ENCODE results near the gene C1orf53.
"Not testable (repeated sequence)": the region's sequence is repeated elsewhere in the genome, so short reads cannot be mapped to it uniquely, and the experiment has no call there.

Gene C1orf53

DNA sequence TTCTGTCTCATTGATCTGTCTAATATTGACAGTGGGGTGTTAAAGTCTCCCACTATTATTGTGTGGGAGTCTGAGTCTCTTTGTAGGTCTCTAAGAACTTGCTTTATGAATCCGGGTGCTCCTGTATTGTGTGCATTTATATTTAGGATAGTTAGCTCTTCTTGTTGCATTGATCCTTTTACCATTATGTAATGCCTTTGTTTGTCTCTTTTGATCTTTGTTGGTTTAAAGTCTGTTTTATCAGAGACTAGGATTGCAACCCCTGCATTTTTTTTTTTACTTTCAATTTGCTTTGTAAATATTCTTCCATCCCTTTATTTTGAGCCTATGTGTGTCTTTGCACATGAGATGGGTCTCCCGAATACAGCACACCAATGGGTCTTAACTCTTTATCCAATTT is 20.2 kb upstream of the C1orf53 start:
- not testable (repeated sequence) for H3K27ac ChIP-seq (ENCODE audit: low read depth, low read length); H3K4me1 ChIP-seq (ENCODE audit: control insufficient read depth, insufficient read depth, low read length); H3K4me3 ChIP-seq (ENCODE audit: low read depth, low read length); H3K36me3 ChIP-seq (ENCODE audit: control insufficient read depth, insufficient read depth, low read length); H3K27me3 ChIP-seq (ENCODE audit: control insufficient read depth, insufficient read depth, low read length); H3K9me3 ChIP-seq (ENCODE audit: control insufficient read depth, insufficient read depth, low read depth, low read length); H3K9ac ChIP-seq (ENCODE audit: low read length)

DNA sequence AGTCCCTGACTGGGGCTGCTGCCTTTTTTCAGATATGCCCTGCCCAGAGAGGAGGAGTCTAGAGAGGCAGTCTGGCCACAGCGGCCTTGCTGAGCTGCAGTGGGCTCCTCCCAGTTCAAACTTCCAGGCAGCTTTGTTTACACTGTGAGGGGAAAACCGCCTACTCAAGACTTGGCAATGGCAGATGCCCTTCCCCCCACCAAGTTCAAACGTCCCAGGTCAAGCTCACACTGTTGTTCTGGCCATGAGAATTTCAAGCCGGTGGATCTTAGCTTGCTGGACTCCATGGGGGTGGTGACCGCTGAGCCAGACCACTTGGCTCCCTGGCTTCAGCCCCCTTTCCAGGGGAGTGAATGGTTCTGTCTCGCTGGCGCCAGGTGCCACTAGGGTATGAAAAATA is 18.3 kb upstream of the C1orf53 start:
- no peaks in the 10 kb centered on the region for H3K9me3 ChIP-seq (ENCODE audit: control insufficient read depth, insufficient read depth, low read depth, low read length)
- H3K27me3 ChIP-seq (ENCODE audit: control insufficient read depth, insufficient read depth, low read length) = no peaks in the 10 kb centered on the region
- no peaks in the 10 kb centered on the region for H3K36me3 ChIP-seq (ENCODE audit: control insufficient read depth, insufficient read depth, low read length)
- H3K4me3 ChIP-seq (ENCODE audit: low read depth, low read length) = no peak overlapping the region
- no peak overlapping the region for H3K9ac ChIP-seq (ENCODE audit: low read length)
- no peak overlapping the region for H3K27ac ChIP-seq (ENCODE audit: low read depth, low read length)
- H3K4me1 ChIP-seq (ENCODE audit: control insufficient read depth, insufficient read depth, low read length) = peaks cover 4% of the 10 kb centered on the region; the same call in 1 of the 2 replicates

DNA sequence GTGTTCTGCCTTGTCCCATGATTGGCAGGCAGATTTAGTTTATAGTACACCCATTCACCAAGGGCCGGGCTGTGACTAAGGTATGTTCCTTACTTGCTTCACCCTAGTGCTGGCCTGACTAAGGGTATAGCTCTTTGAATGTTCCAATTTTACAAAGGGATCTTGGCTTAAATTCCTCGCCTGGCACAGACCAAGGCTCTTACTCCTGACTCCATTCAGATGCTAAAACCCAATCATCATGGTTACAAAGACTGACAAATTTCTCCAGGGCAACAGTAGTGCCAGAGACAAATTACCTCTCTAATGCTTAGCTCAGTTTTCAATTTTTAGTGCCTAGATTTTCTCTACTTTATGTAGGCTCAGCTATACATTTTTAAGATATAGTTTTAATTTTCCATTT is 11.5 kb upstream of the C1orf53 start:
- Histone ChIP-seq H3K27ac (ENCODE audit: low read depth, low read length) (no peak overlapping the region), H3K27me3 (ENCODE audit: control insufficient read depth, insufficient read depth, low read length) (0 out of 2 replicates have a peak, but pooled peaks cover 5% of the 10 kb centered on the region), H3K9ac (ENCODE audit: low read length) (no peak overlapping the region), H3K9me3 (ENCODE audit: control insufficient read depth, insufficient read depth, low read depth, low read length) (no peaks in the 10 kb centered on the region), H3K4me1 (ENCODE audit: control insufficient read depth, insufficient read depth, low read length) (peaks cover 5% of the 10 kb centered on the region; the same call in 1 of the 2 replicates), H3K4me3 (ENCODE audit: low read depth, low read length) (no peak overlapping the region), H3K36me3 (ENCODE audit: control insufficient read depth, insufficient read depth, low read length) (no peaks in the 10 kb centered on the region)

DNA sequence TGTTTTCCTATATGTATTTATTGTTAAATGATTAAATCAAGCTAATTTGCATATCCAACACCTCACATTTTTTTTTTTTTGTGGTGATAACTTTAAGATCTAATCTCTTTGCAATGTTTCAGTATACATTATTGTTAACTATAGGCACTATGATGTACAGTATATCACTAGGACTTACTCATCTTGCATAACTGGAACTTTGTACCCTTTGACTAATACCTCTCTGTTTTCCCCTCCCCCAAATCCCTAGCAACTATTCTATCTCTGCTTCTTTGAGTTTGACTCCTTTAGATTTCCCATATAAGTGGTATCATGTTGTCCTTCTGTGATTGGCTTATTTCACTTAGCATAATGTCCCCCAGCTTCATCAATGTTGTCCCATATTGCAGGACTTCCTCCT is 9.7 kb upstream of the C1orf53 start:
- H3K4me3 ChIP-seq (ENCODE audit: low read depth, low read length) = no peak overlapping the region
- H3K27me3 ChIP-seq (ENCODE audit: control insufficient read depth, insufficient read depth, low read length) = peaks cover 16% of the 10 kb centered on the region; the same call in 1 of the 2 replicates
- no peak overlapping the region for H3K9ac ChIP-seq (ENCODE audit: low read length)
- no peak overlapping the region for H3K27ac ChIP-seq (ENCODE audit: low read depth, low read length)
- H3K9me3 ChIP-seq (ENCODE audit: control insufficient read depth, insufficient read depth, low read depth, low read length) = no peaks in the 10 kb centered on the region
- peaks cover 5% of the 10 kb centered on the region; the same call in 1 of the 2 replicates for H3K4me1 ChIP-seq (ENCODE audit: control insufficient read depth, insufficient read depth, low read length)
- no peaks in the 10 kb centered on the region for H3K36me3 ChIP-seq (ENCODE audit: control insufficient read depth, insufficient read depth, low read length)

DNA sequence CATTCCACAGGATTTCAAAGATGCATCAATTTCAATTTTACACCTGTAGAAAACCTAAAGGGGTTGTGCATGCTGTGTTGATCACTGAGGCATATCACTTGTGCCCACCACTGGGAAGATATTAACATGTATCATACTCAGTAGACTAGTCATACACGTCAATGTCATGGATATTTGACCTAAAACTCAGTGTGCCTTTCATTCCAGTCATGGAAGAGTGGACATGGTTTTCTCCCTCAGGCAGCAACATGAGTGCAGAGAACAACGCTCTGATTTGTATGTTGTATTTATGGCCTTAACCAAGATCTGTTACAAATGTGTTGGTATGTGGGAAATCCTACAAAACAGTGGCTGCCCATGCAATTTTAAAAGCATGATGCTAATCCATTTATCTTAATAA is 6.1 kb upstream of the C1orf53 start:
- H3K27ac ChIP-seq (ENCODE audit: low read depth, low read length) = no peak overlapping the region
- H3K9me3 ChIP-seq (ENCODE audit: control insufficient read depth, insufficient read depth, low read depth, low read length) = no peaks in the 10 kb centered on the region
- H3K4me3 ChIP-seq (ENCODE audit: low read depth, low read length) = no peak overlapping the region
- H3K36me3 ChIP-seq (ENCODE audit: control insufficient read depth, insufficient read depth, low read length) = no peaks in the 10 kb centered on the region
- peaks cover 28% of the 10 kb centered on the region for H3K27me3 ChIP-seq (ENCODE audit: control insufficient read depth, insufficient read depth, low read length)
- H3K9ac ChIP-seq (ENCODE audit: low read length) = no peak overlapping the region
- H3K4me1 ChIP-seq (ENCODE audit: control insufficient read depth, insufficient read depth, low read length) = peaks cover 3% of the 10 kb centered on the region; the same call in 1 of the 2 replicates

DNA sequence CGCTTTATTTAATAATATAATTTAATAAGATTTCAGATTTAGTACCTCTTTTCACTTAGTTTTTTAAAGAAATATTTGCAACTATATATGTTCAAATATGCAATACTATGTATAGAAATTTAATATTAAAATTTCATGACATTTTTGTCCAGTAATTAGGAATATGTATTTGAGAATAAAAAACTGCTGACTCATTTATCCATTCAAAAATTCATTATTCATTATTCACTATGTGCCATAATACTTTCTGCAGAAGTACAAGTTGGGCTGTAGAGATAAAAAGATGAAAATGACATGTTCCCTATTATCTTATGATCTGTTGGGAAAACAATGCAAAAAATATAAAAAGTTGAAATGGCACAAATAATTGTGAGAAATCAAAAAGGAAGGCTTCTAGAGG is 3.4 kb upstream of the C1orf53 start:
- no peak overlapping the region for H3K27ac ChIP-seq (ENCODE audit: low read depth, low read length)

DNA sequence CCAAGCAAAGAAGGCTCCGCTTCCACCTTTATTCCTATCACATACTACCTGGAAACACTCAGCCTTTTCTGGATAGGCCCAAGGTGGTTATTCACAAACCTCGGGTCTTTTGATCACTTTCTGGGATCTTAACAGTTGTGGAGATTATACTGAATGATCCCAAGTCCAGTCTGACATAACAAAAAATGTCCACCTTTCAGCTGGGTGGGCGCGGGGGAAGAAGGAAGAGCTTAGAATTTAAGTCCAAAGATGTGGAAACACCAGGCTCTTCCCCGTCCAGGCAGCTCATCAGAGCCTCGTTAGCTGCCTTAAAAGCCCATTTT is 338 bp upstream of the C1orf53 start:
- Histone ChIP-seq H3K4me3 (ENCODE audit: low read depth, low read length) (peak overlapping the region; percentile 78), H3K36me3 (ENCODE audit: control insufficient read depth, insufficient read depth, low read length) (no peaks in the 10 kb centered on the region), H3K9ac (ENCODE audit: low read length) (peak overlapping the region; percentile 92), H3K27me3 (ENCODE audit: control insufficient read depth, insufficient read depth, low read length) (peaks cover 61% of the 10 kb centered on the region), H3K4me1 (ENCODE audit: control insufficient read depth, insufficient read depth, low read length) (peaks cover 12% of the 10 kb centered on the region; the same call in 1 of the 2 replicates), H3K9me3 (ENCODE audit: control insufficient read depth, insufficient read depth, low read depth, low read length) (no peaks in the 10 kb centered on the region), H3K27ac (ENCODE audit: low read depth, low read length) (peak overlapping the region; percentile 75; the same call in 1 of the 2 replicates)

More for the DNA sequence above, 3.4 kb upstream of the C1orf53 start:
- H3K4me1 ChIP-seq (ENCODE audit: control insufficient read depth, insufficient read depth, low read length) = peaks cover 12% of the 10 kb centered on the region; the same call in 1 of the 2 replicates
- H3K4me3 ChIP-seq (ENCODE audit: low read depth, low read length) = no peak overlapping the region
- no peaks in the 10 kb centered on the region for H3K36me3 ChIP-seq (ENCODE audit: control insufficient read depth, insufficient read depth, low read length)
- H3K9ac ChIP-seq (ENCODE audit: low read length) = no peak overlapping the region
- H3K9me3 ChIP-seq (ENCODE audit: control insufficient read depth, insufficient read depth, low read depth, low read length) = no peaks in the 10 kb centered on the region
- H3K27me3 ChIP-seq (ENCODE audit: control insufficient read depth, insufficient read depth, low read length) = peaks cover 40% of the 10 kb centered on the region

DNA sequence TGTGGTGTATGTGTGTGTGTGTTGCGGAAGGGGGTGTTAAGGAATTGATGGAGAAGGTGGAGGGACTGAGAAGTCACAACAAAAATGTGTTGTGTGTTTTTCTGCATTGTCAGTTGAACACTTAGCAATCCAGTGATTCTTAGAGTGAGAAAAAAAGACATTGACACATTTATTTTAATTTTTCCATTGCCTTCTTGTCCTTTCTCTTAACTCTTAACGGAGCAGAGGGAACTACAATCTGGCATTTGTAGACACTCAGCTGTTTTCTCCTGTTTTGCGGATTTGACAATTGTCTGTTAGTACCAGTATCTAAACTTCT is 725 bp downstream of the C1orf53 start:
- Histone ChIP-seq H3K4me1 (ENCODE audit: control insufficient read depth, insufficient read depth, low read length) (peaks cover 12% of the 10 kb centered on the region; the same call in 1 of the 2 replicates), H3K9me3 (ENCODE audit: control insufficient read depth, insufficient read depth, low read depth, low read length) (no peaks in the 10 kb centered on the region), H3K4me3 (ENCODE audit: low read depth, low read length) (peak overlapping the region; percentile 78), H3K27me3 (ENCODE audit: control insufficient read depth, insufficient read depth, low read length) (peaks cover 64% of the 10 kb centered on the region), H3K27ac (ENCODE audit: low read depth, low read length) (no peak overlapping the region), H3K36me3 (ENCODE audit: control insufficient read depth, insufficient read depth, low read length) (no peaks in the 10 kb centered on the region), H3K9ac (ENCODE audit: low read length) (peak overlapping the region; percentile 18)

DNA sequence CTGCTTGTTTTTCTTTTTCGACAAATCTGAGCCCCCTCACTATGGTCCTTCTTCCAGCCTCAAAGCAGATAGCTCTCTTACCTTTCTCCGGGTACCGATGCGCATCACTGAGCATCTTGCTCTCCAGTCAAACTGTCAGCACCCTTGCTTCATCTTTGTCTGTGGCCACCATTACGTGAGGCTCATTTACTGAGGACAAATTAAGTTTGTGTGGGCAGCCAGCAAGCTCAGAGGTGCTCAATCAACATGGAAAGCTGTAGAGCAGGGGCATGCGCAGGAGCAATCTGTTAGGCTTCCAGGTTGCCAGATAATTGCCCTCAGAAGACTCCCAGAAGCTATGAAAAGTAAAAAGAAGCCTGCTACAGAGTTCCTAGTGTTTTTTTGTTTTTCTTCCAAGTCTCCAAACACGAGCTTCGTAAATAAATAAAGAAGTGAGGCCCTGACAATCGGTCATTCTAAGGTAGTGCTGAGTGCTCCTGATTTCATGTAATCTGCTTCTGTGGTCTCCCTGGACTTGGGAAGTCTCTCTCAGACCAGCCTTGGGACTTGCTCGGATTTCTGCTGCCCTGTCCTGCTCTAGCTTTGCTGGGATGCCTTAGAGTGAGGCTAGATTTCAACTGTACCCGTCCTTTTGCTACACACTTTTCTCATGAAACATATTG is 1.8 kb downstream of the C1orf53 start:
- Histone ChIP-seq H3K9me3 (ENCODE audit: control insufficient read depth, insufficient read depth, low read depth, low read length) (no peaks in the 10 kb centered on the region), H3K27me3 (ENCODE audit: control insufficient read depth, insufficient read depth, low read length) (peaks cover 75% of the 10 kb centered on the region), H3K9ac (ENCODE audit: low read length) (no peak overlapping the region), H3K36me3 (ENCODE audit: control insufficient read depth, insufficient read depth, low read length) (no peaks in the 10 kb centered on the region), H3K4me3 (ENCODE audit: low read depth, low read length) (no peak overlapping the region), H3K4me1 (ENCODE audit: control insufficient read depth, insufficient read depth, low read length) (peaks cover 12% of the 10 kb centered on the region; the same call in 1 of the 2 replicates), H3K27ac (ENCODE audit: low read depth, low read length) (no peak overlapping the region)

DNA sequence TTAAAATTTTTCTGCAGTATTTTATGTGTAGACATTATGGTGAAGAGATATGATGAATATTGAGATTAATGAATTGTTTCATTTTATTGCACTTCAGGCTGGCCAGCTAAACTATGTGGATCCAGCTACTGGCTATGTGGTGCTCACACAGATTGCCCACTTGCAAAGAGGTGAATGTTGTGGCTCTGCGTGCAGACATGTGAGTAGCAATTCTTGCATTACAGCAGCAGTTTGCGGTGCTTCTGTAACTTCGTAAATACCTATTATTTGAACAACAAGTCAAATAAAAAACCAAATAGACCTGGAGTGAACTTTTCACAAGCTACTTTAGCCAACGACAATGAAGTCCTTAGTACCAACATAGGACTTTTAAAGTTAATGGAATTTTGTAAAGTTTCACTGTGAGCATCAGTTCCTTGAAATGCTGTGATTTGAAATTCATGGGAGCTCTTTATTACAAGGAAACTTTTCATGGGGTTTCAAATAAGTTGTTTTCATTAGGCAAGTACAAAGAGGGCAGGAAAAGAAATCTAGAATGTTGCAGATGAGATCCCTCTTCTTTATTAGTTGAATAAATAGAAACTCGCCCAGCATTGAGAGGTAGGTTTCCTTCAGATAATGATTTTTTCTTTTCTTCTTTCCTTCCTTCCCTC is 3.4 kb downstream of the C1orf53 start:
- H3K4me1 ChIP-seq (ENCODE audit: control insufficient read depth, insufficient read depth, low read length) = peaks cover 19% of the 10 kb centered on the region
- peaks cover 85% of the 10 kb centered on the region for H3K27me3 ChIP-seq (ENCODE audit: control insufficient read depth, insufficient read depth, low read length)
- H3K4me3 ChIP-seq (ENCODE audit: low read depth, low read length) = no peak overlapping the region

DNA sequence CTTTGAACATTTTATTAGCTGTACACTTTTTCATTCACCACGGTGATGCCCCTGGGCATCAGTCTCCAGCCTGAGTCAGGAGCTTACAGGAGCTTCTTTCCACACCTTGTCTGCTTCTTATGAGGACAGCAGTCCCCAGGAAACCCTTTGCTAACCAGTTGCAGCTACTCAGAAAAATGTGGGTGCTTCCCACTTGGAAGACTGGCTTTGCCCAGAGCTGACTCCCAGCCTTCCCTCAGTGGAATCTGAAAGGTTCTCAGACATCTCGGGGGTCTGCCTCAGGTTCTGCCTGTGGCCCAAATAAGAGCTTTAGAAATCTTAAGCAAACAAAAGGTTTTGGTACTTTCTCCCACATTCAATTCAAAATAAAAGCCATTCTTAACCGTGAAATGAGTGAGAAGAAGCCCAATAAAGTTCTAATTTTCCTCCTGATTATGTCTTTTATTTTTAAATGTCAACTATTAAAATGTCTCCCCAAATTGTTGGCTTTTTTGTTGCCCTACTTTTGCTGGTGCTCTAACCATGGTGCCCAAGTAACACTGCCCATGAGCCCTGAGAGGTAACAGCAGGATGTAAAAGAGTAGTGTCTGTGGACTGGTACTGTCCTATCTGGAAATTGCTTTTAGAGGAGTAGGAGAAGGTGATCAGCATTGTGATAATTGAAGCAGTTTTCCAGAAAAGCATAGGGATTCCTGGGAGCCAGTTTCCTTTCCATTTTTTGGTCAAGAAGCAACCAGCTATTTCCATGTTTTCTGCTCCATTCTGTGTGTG is 5.6 kb downstream of the C1orf53 start:
- H3K27me3 ChIP-seq (ENCODE audit: control insufficient read depth, insufficient read depth, low read length) = peaks cover 100% of the 10 kb centered on the region
- no peak overlapping the region for H3K27ac ChIP-seq (ENCODE audit: low read depth, low read length)
- no peak overlapping the region for H3K9ac ChIP-seq (ENCODE audit: low read length)
- no peaks in the 10 kb centered on the region for H3K9me3 ChIP-seq (ENCODE audit: control insufficient read depth, insufficient read depth, low read depth, low read length)
- no peaks in the 10 kb centered on the region for H3K36me3 ChIP-seq (ENCODE audit: control insufficient read depth, insufficient read depth, low read length)
- peaks cover 29% of the 10 kb centered on the region for H3K4me1 ChIP-seq (ENCODE audit: control insufficient read depth, insufficient read depth, low read length)
- no peak overlapping the region for H3K4me3 ChIP-seq (ENCODE audit: low read depth, low read length)

More for the DNA sequence above, 3.4 kb downstream of the C1orf53 start:
- Histone ChIP-seq H3K9ac (ENCODE audit: low read length) (no peak overlapping the region), H3K9me3 (ENCODE audit: control insufficient read depth, insufficient read depth, low read depth, low read length) (no peaks in the 10 kb centered on the region), H3K36me3 (ENCODE audit: control insufficient read depth, insufficient read depth, low read length) (no peaks in the 10 kb centered on the region), H3K27ac (ENCODE audit: low read depth, low read length) (no peak overlapping the region)
